Right renal cortex interstitium (tissue), 3 donors: ENCODE measurements around the gene EXOC6B. TPM values are rescaled to one million over a fixed set of nuclear protein-coding genes. Genes with fewer than 3 reads are reported as not detected.

ENCODE experiments used
- DNase-seq, 3 donors: peaks; one replicate each; pipeline ENCODE4 v3.0.0-alpha.2; 2013; ENCODE audit warnings: low read depth in 3 of 3, low spot score in 2 of 3
- polyA plus RNA-seq, 3 donors: library from polyadenylated mRNA; unstranded; fragments of 120-200 nt; gene quantifications; one replicate each; pipeline ENCODE4 v1.2.1, GENCODE V29; 2013; ENCODE audit not compliant: insufficient read length in 3 of 3

EXOC6B gene
- polyA plus RNA-seq, 3 donors: 23.6 to 25.8 (median 24.0) TPM

GRCh38 chr2:72399879-72400278 is 426.0 kb downstream of the EXOC6B start:
- no peak for DNase-seq

GRCh38 chr2:72395096-72395495 is 430.7 kb downstream of the EXOC6B start:
- DNase-seq: no peak

GRCh38 chr2:72394541-72395070 is 431.2 kb downstream of the EXOC6B start:
- no peak for DNase-seq

- DNase-seq: no peak
Measured at GRCh38 chr2:72389447-72389846, 436.4 kb downstream of the EXOC6B start.

GRCh38 chr2:72388263-72388662 is 437.6 kb downstream of the EXOC6B start:
- no peak for DNase-seq

GRCh38 chr2:72386288-72386687 is 439.5 kb downstream of the EXOC6B start:
- no peak for DNase-seq

GRCh38 chr2:72378753-72379348 is 447.0 kb downstream of the EXOC6B start:
- no peak for DNase-seq

GRCh38 chr2:72367530-72368225 is 458.2 kb downstream of the EXOC6B start:
- no peak for DNase-seq

GRCh38 chr2:72363406-72363805 is 462.4 kb downstream of the EXOC6B start:
- DNase-seq: no peak

- no peak for DNase-seq
Measured at GRCh38 chr2:72362733-72363132, 463.1 kb downstream of the EXOC6B start.

GRCh38 chr2:72361521-72361920 is 464.3 kb downstream of the EXOC6B start:
- no peak for DNase-seq

GRCh38 chr2:72361042-72361441 is 464.8 kb downstream of the EXOC6B start:
- no peak for DNase-seq

- DNase-seq: no peak
Measured at GRCh38 chr2:72350852-72351251, 475.0 kb downstream of the EXOC6B start.

GRCh38 chr2:72349016-72349415 is 476.8 kb downstream of the EXOC6B start:
- DNase-seq: no peak

- DNase-seq: no peak
Measured at GRCh38 chr2:72347081-72347480, 478.8 kb downstream of the EXOC6B start.

GRCh38 chr2:72341639-72342038 is 484.2 kb downstream of the EXOC6B start:
- DNase-seq: no peak

- no peak for DNase-seq
Measured at GRCh38 chr2:72340665-72341064, 485.2 kb downstream of the EXOC6B start.

GRCh38 chr2:72338076-72338475 is 487.8 kb downstream of the EXOC6B start:
- DNase-seq: no peak

GRCh38 chr2:72332720-72333119 is 493.1 kb downstream of the EXOC6B start:
- no peak for DNase-seq

GRCh38 chr2:72330652-72331051 is 495.2 kb downstream of the EXOC6B start:
- peak in 2 of 3 donors; percentile 5 to 15 for DNase-seq

GRCh38 chr2:72326759-72327158 is 499.1 kb downstream of the EXOC6B start:
- DNase-seq: no peak
